IPS-18a (cell line): ENCODE results near the gene RRM2.
"Not testable (repeated sequence)": the region's sequence is repeated elsewhere in the genome, so short reads cannot be mapped to it uniquely, and the experiment has no call there.

Source experiments
- H3K27ac ChIP-seq: one replicate; pipeline ENCODE4 v1.5.1; 2013; ENCODE audit warnings: low read length
- H3K27me3 ChIP-seq: one replicate; pipeline ENCODE4 v1.6.1; 2013; ENCODE audit warnings: mild to moderate bottlenecking, low read length; ENCODE audit not compliant: control insufficient read depth, insufficient read depth
- H3K36me3 ChIP-seq: one replicate; pipeline ENCODE4 v1.6.1; 2013; ENCODE audit warnings: low read depth, low read length; ENCODE audit not compliant: control insufficient read depth
- H3K4me1 ChIP-seq: one replicate; pipeline ENCODE4 v1.6.1; 2013; ENCODE audit warnings: low read depth, low read length; ENCODE audit not compliant: control insufficient read depth
- H3K4me3 ChIP-seq: one replicate; pipeline ENCODE4 v1.5.1; 2013; ENCODE audit warnings: low read length
- H3K9ac ChIP-seq: one replicate; pipeline ENCODE4 v1.6.1; 2013; ENCODE audit warnings: mild to moderate bottlenecking, low read length, moderate library complexity
- H3K9me3 ChIP-seq: one replicate; pipeline ENCODE4 v1.6.1; 2013; ENCODE audit warnings: low read depth, low read length; ENCODE audit not compliant: control insufficient read depth

The RRM2 gene

DNA sequence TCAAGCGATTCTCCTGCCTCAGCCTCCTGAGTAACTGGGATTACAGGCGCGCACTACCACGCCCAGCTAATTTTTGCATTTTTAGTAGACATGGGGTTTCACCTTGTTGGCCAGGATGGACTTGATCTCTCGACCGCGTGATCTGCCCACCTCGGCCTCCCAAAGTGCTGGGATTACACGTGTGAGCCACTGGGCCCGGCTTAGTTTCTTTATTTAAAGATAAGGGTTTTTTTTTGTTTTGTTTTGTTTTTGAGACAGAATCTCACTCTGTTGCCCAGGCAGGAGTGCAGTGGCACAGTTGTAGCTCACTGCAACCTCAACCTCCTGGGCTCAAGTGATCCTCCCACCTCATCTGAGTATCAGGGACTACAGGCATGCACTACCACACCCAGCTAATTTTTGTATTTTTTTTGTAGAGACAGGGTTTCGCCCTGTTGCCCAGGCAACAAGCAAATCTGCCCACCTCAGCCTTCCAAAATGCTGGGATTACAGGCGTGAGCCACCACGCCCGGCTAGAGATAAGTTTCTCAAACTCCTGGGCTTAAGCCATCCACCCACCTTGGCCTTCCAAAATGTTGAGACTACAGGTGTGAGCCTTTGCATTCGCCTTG is 24.6 kb downstream of the RRM2 start:
- not testable (repeated sequence) for H3K9ac ChIP-seq, H3K27ac ChIP-seq

DNA sequence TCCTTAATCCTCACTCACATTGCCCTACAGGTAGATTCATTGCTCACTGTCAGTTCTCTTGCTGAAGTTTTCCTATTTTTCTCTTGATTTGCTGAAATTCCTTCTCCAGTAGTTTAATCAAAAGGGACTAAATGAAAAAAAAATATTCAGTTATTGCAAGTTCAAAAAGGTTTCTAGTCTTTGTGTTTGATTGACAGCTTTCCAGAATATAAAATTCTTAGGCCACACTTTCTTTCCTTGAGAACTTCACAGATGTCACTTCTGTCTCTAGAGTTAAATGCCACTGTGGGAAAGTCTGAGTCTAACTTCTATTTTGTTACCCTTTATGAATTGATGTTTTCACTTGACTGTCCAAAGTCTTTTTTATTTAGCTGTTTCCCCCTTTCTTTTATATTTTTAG is 25.7 kb downstream of the RRM2 start:
- no peaks in the 10 kb centered on the region for H3K9me3 ChIP-seq
- no peak overlapping the region for H3K9ac ChIP-seq
- H3K27ac ChIP-seq, result no peak overlapping the region
- H3K27me3 ChIP-seq, result no peaks in the 10 kb centered on the region
- H3K36me3 ChIP-seq, result peaks cover 15% of the 10 kb centered on the region
- no peak overlapping the region for H3K4me3 ChIP-seq
- H3K4me1 ChIP-seq, result no peaks in the 10 kb centered on the region

More for the DNA sequence above, 24.6 kb downstream of the RRM2 start:
- H3K9me3 ChIP-seq, H3K4me3 ChIP-seq, H3K4me1 ChIP-seq, H3K27me3 ChIP-seq: not testable (repeated sequence)
- H3K36me3 ChIP-seq, result peaks cover 16% of the 10 kb centered on the region

DNA sequence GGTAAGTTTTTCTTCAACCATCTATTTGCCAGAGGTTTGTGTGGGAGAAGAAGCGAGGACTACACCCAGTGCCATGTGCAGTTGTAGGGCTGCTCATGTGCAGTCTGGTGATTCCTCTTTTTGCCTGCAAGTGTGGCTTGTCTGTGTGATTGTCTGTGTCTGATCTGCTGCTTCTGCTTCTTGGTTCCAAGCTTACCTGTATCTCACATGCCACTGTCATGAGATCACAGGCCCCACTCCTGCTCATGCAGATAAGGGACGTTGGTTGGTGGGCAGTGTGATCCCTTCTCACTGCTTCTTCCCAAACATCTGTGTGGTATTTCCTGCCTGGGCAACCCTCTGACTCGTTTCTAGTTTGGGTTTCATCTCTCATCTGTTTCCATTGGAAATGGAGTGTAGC is 27.1 kb downstream of the RRM2 start:
- H3K27ac ChIP-seq, result no peak overlapping the region

DNA sequence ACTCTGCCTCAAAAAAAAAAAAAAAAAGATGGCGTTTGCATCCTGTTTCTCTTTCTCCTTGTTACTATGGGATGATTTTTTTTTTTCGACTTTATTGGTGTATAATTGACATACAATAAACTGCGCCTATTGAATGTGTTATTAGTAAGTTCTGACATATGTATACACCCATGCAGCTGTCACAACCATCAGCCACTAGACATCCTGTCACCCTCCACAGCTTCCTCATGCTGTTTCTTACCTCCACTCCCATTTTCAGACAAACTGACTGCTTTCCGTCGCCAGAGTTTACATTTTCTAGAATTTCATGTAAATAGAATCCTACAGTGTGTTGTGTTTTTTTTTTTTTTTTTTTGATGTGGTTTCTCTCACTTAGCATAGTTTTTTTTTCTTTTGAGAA is 27.9 kb downstream of the RRM2 start:
- H3K9me3 ChIP-seq, result no peaks in the 10 kb centered on the region
- H3K36me3 ChIP-seq, result peaks cover 9% of the 10 kb centered on the region
- no peak overlapping the region for H3K9ac ChIP-seq
- no peak overlapping the region for H3K4me3 ChIP-seq
- no peaks in the 10 kb centered on the region for H3K4me1 ChIP-seq
- no peaks in the 10 kb centered on the region for H3K27me3 ChIP-seq
- H3K27ac ChIP-seq, result no peak overlapping the region

More for the DNA sequence above, 27.1 kb downstream of the RRM2 start:
- H3K4me1 ChIP-seq, result no peaks in the 10 kb centered on the region
- H3K9ac ChIP-seq, result no peak overlapping the region
- no peaks in the 10 kb centered on the region for H3K9me3 ChIP-seq
- H3K36me3 ChIP-seq, result peaks cover 9% of the 10 kb centered on the region
- no peaks in the 10 kb centered on the region for H3K27me3 ChIP-seq
- no peak overlapping the region for H3K4me3 ChIP-seq

DNA sequence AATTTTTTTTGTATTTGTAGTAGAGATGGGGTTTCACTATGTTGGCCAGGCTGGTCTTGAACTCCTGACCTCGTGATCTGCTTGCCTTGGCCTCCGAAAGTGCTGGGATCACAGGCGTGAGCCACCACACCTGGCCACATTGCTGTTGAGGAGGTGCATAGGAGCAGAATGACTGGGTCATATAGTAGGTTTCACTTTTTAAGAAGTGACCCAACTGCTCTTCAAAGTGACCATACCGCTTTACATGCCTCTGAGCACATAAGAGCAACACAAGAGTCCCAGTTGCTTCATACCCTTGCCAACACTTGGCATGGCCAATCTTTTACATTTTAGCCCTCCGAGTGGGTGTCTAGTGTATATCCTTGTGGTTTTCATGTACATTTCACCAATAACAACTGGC is 28.9 kb downstream of the RRM2 start:
- H3K4me1 ChIP-seq, result no peaks in the 10 kb centered on the region
- peaks cover 14% of the 10 kb centered on the region for H3K36me3 ChIP-seq
- H3K4me3 ChIP-seq, result no peak overlapping the region
- no peaks in the 10 kb centered on the region for H3K27me3 ChIP-seq
- no peak overlapping the region for H3K27ac ChIP-seq
- no peak overlapping the region for H3K9ac ChIP-seq
- H3K9me3 ChIP-seq, result no peaks in the 10 kb centered on the region

DNA sequence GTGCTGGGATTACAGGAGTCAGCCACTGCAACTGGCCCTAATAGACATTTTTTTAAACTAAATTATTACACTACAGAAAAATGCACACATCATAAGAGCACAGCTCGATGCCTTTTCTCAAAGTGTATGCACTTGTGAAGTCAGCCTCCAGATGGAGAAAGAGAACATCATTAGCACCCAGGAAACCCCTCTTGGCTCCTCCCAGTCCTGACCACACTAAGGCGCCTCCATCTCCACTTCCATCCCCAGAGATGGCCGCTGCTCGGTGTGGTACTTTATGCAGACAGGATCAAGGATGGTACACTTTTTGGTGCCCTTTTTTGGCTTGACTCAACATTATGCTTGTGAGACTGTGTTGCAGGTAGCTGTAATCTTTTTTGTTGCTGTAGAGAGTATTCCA is 34.8 kb downstream of the RRM2 start:
- H3K27me3 ChIP-seq, result no peaks in the 10 kb centered on the region
- no peak overlapping the region for H3K9ac ChIP-seq
- peaks cover 6% of the 10 kb centered on the region for H3K36me3 ChIP-seq
- no peaks in the 10 kb centered on the region for H3K4me1 ChIP-seq
- H3K4me3 ChIP-seq, result no peak overlapping the region
- no peaks in the 10 kb centered on the region for H3K9me3 ChIP-seq
- H3K27ac ChIP-seq, result no peak overlapping the region

DNA sequence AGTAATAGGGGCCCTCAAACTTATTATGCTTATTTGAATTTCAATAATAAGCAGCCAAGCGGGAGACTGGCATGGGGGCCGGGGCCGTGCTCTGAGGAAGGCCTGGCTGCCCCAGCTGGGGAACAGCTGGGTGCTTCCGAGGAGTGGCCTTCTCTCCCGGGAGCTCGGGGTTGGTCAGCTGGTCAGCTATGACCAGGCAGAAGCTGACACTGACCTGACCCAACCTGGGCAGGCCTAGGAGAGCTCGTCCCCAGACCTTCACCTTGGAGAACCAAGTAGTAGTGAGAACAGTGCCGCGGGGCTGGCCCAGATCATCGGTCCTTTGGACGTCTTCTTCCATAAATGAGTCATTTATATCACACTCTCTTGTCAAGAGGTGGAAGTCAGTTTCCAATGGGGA is 36.1 kb downstream of the RRM2 start:
- H3K4me1 ChIP-seq, result no peaks in the 10 kb centered on the region
- H3K27ac ChIP-seq, result no peak overlapping the region
- no peaks in the 10 kb centered on the region for H3K27me3 ChIP-seq
- no peak overlapping the region for H3K9ac ChIP-seq
- no peaks in the 10 kb centered on the region for H3K9me3 ChIP-seq
- H3K36me3 ChIP-seq, result peaks cover 6% of the 10 kb centered on the region
- no peak overlapping the region for H3K4me3 ChIP-seq

DNA sequence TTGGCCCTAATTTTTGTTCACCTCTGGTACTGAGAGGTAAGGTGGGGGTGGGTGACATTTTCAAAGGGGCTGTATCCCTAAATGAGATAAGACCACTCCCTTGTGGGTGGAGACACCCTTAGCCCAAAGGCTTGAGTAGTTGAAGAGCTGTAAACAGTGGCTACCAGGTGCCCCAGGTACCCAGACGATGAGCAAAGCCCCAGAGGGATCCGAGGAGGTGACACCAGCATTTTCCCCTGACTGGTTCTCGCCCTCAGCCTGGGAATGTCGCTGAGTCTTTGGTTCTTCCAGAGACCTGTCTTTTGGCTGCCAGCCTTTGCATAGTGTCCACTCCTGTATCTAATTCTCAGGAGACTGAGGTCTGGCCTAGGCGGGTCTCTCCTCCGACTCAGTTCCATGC is 36.5 kb downstream of the RRM2 start:
- Histone ChIP-seq H3K27ac (no peak overlapping the region), H3K4me1 (no peaks in the 10 kb centered on the region), H3K27me3 (no peaks in the 10 kb centered on the region), H3K9me3 (no peaks in the 10 kb centered on the region), H3K36me3 (peaks cover 6% of the 10 kb centered on the region), H3K4me3 (no peak overlapping the region), H3K9ac (no peak overlapping the region)

DNA sequence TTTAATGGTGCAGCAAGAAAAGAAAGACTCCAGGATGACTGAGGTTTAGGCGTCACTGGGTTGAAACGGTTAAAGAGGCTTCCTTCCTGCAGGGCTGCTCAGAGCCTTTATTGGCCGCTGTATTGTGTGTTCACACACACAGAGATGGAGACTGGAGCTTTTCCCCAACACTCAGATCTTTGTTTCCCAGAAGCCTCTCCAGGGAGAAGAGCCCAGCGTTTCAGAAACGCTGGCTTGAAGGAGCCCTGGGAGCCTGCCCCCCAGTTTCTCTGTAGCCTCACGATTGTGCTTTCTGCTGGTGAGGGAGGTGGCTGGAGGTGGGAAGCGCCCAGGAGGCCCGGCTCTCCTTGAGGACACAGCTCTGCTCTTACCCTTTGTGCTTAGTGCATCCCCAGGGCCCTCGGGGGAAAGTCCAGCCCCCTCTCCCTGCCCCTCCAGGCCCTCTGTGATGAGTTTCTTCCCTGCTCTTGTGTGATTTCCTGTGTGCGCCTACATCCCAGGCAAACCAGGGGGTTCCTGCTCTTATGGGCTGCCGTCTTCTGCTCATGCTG is 37.1 kb downstream of the RRM2 start:
- no peak overlapping the region for H3K9ac ChIP-seq
- H3K9me3 ChIP-seq, result no peaks in the 10 kb centered on the region
- H3K36me3 ChIP-seq, result peaks cover 9% of the 10 kb centered on the region
- no peaks in the 10 kb centered on the region for H3K27me3 ChIP-seq
- no peaks in the 10 kb centered on the region for H3K4me1 ChIP-seq
- H3K27ac ChIP-seq, result no peak overlapping the region
- no peak overlapping the region for H3K4me3 ChIP-seq

DNA sequence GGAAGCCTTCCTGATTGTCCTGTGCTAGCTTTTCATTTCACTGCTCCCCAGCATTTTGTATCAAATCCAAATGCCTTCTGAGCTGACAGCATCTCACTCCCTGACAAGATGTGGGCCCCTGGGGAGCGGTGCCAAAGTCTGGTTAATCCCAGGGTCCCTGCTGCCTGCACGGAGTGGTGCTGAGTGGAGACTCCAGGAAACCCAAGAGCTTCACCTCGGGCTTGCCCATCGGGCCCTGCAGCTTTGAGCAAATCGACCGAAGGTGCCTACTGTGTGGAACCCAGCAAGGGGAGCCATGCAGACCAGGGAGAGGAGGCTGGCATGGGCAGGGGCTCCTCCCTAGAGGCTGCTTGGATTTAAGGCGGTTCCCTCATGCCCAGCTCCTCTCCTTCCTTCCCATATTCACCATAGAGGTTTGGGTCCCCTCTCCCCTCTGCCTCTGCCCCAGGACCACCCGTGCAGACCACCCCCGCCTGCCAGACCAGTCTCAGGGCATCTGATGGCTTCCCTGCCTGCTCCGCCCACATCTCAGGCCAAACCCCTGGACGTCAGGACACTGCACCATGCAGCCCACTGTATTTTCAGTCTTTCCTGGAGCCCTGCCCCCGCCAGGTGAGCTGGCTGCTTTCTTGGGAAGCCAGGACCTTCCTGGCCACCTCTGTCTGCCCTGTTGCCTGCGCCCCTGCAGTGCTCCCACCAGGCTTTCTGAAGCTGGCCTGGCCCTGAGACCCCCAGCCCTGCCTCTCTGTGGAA is 37.8 kb downstream of the RRM2 start:
- Histone ChIP-seq H3K36me3 (peaks cover 9% of the 10 kb centered on the region), H3K27me3 (no peaks in the 10 kb centered on the region), H3K27ac (no peak overlapping the region), H3K4me1 (no peaks in the 10 kb centered on the region), H3K4me3 (no peak overlapping the region), H3K9ac (no peak overlapping the region), H3K9me3 (no peaks in the 10 kb centered on the region)

DNA sequence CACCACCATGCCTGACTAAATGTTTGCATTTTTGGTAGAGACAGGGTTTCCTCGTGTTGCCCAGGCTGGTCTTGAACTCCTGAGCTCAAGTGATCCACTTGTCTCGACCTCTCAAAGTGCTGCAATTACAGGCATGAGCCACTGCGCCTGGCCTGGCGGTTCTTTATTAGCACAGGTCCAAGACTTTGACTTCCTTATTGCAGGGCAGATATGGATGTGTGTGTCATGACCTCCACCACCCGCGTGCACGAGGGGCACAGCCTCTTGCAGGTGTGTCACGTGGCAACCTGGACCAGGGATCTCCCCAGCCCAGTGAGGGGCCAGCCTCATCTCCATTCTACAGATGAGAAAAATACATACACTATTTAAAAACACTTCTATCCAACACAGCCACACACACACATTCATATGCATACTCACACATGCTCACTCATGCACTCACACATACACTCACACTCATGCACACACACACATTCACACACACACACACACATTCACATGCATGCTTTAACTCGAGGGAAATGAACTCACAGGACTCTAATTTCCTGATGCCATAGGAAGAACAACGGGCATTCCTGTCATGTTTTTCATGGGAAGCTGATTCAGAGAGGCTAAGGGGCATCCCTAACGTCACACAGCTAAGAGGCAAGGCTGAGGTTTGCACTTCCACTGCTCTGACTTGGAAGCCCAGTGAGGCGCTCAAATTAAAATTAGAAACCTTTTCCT is 38.8 kb downstream of the RRM2 start:
- no peaks in the 10 kb centered on the region for H3K4me1 ChIP-seq
- H3K9me3 ChIP-seq, result no peaks in the 10 kb centered on the region
- H3K27me3 ChIP-seq, result no peaks in the 10 kb centered on the region
- no peak overlapping the region for H3K9ac ChIP-seq
- H3K27ac ChIP-seq, result no peak overlapping the region
- H3K4me3 ChIP-seq, result no peak overlapping the region
- H3K36me3 ChIP-seq, result peaks cover 3% of the 10 kb centered on the region
